LNCaP clone FGC (cell line): ENCODE data around the gene GHDC.
A peak's percentile ranks its signal among the peaks of the same experiment; 100 is the strongest.
"Not testable (repeated sequence)": the region's sequence is repeated elsewhere in the genome, so short reads cannot be mapped to it uniquely, and the experiment has no call there.

Experiments
- DNase-seq: peaks from one replicate; pipeline ENCODE4 v3.0.0-alpha.2; 2011; ENCODE audit warnings: low read depth
- H3K4me3 ChIP-seq: 2 replicates; pipeline ENCODE4 v1.5.1; 2011; ENCODE audit warnings: mild to moderate bottlenecking, low read depth, low read length, control low read depth
- CTCF ChIP-seq: IDR thresholded peaks from 2 replicates; pipeline ENCODE4 v1.5.1; 2012; ENCODE audit warnings: mild to moderate bottlenecking; ENCODE audit not compliant: control insufficient read depth, insufficient read depth; ENCODE audit errors: extremely low read depth

Gene GHDC

GRCh38 chr17:42153919-42154742 lies 40.2 kb downstream of the GHDC start:
- TF ChIP-seq CTCF: no peak
- peak overlapping the region; percentile 100 for H3K4me3 ChIP-seq
- no peak for DNase-seq

- no peak overlapping the region for H3K4me3 ChIP-seq
- no peak for DNase-seq
- no peak for TF ChIP-seq CTCF
These were observed 47.2 kb downstream of the GHDC start for GRCh38 chr17:42146911-42147607.

- not testable (repeated sequence) for H3K4me3 ChIP-seq, DNase-seq
These were observed 51.2 kb downstream of the GHDC start for GRCh38 chr17:42143138-42143537.

- no peak for DNase-seq
- no peak for TF ChIP-seq CTCF
- H3K4me3 ChIP-seq: no peak overlapping the region
These were observed 51.9 kb downstream of the GHDC start for GRCh38 chr17:42142371-42142896.

GRCh38 chr17:42141382-42141781 lies 52.9 kb downstream of the GHDC start:
- no peak for TF ChIP-seq CTCF
- no peak for DNase-seq
- no peak overlapping the region for H3K4me3 ChIP-seq

- DNase-seq, H3K4me3 ChIP-seq: not testable (repeated sequence)
These were observed 53.6 kb downstream of the GHDC start for GRCh38 chr17:42140690-42141089.
